BJ (cell line): ENCODE results near the gene ITGA2B. TPM values are rescaled to one million over a fixed set of nuclear protein-coding genes. Genes with fewer than 3 reads are reported as not detected.
"Not testable (repeated sequence)": the region's sequence is repeated elsewhere in the genome, so short reads cannot be mapped to it uniquely, and the experiment has no call there.

Experiments
- CTCF ChIA-PET: fragments of 350-600 bp; formaldehyde crosslinking; extraction: SDS; loops from one replicate; lab custom pipeline; 2021; ENCODE audit warnings: antibody characterized with exemption, inconsistent platforms; lab: Yijun Ruan, JAX
- POLR2A ChIA-PET: fragments of 300-600 bp; sonication (Branson Sonifier 250); formaldehyde crosslinking; extraction: SDS; loops from one replicate; lab custom pipeline; 2021; ENCODE audit warnings: antibody characterized with exemption; lab: Charles Lee
- DNase-seq: peaks from one replicate; pipeline ENCODE4 v3.0.0-alpha.2; 2011; ENCODE audit warnings: low read depth
- H3K27me3 ChIP-seq: 2 replicates; pipeline ENCODE4 v1.6.0; 2011; ENCODE audit warnings: low read length; ENCODE audit not compliant: control insufficient read depth, insufficient read depth
- H3K36me3 ChIP-seq: 2 replicates; pipeline ENCODE4 v1.5.1; 2011; ENCODE audit warnings: low read length; ENCODE audit not compliant: control insufficient read depth, insufficient read depth
- H3K4me3 ChIP-seq: 2 replicates; pipeline ENCODE4 v1.5.1; 2011; ENCODE audit warnings: low read depth, mild to moderate bottlenecking, control low read depth, low read length
- polyA plus RNA-seq: library from polyadenylated mRNA; depleted of rRNA; stranded (reverse); fragments of >200 nt; gene quantifications from 2 replicates; pipeline ENCODE4 v1.2.3, GENCODE V29; 2011
- TF ChIP-seq, protein P1 (sequence below): IDR thresholded peaks from 2 replicates; pipeline ENCODE4 v1.5.1; 2011; ENCODE audit warnings: low read depth, mild to moderate bottlenecking, control low read depth, inconsistent platforms, low read length, moderate library complexity; ENCODE audit not compliant: insufficient read depth

ITGA2B gene
- polyA plus RNA-seq, 1 experiment: 0.11 TPM

DNA sequence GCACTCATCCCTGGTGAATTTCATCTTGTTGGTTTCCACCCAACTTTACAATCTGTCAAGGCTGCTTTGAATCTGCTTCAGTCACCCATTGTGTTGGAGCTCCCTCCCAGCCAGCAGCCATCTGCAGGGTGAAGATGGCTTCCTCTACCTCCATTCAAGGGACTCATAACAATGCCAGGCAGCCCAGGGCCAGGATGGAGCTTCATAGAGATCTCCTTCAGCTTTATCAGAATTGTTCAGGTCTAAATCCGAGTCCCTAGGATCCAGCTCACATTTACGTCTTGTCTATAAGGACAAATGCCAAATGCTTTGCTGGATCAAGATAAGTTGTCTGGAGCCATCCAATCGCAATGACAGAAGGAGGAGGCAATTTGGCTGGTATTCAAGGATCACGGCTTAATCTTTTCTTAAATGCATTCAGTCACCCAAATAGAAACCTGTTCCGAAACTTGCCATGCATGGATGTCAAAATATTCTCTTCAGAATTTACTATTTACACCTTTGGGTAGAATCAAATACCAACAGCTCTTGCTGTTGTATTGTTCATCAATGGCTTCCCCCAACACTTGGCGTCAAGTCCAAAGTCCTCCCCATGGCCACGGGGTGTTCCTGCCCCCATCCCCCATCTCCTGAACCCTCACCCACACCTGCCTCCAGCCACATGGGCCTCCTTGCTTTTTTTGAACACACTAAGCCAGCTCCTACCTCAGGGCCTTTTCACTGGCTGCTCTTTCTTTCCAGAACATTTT, 22.0 kb downstream of the ITGA2B start:
- CTCF ChIA-PET: interaction anchor here (1.1 to 1.2 kb wide), 2 partner anchors 17 to 158 kb away, joined by 3 read pairs; no protein-coding TSS in a partner anchor
- no peak for DNase-seq
- no peaks in the 10 kb centered on the region for H3K36me3 ChIP-seq
- H3K27me3 ChIP-seq: peaks cover 3% of the 10 kb centered on the region
- TF ChIP-seq, protein P1, sequence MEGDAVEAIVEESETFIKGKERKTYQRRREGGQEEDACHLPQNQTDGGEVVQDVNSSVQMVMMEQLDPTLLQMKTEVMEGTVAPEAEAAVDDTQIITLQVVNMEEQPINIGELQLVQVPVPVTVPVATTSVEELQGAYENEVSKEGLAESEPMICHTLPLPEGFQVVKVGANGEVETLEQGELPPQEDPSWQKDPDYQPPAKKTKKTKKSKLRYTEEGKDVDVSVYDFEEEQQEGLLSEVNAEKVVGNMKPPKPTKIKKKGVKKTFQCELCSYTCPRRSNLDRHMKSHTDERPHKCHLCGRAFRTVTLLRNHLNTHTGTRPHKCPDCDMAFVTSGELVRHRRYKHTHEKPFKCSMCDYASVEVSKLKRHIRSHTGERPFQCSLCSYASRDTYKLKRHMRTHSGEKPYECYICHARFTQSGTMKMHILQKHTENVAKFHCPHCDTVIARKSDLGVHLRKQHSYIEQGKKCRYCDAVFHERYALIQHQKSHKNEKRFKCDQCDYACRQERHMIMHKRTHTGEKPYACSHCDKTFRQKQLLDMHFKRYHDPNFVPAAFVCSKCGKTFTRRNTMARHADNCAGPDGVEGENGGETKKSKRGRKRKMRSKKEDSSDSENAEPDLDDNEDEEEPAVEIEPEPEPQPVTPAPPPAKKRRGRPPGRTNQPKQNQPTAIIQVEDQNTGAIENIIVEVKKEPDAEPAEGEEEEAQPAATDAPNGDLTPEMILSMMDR: no peak
- H3K4me3 ChIP-seq: no peak overlapping the region
- POLR2A ChIA-PET: no interaction called here

GRCh38 chr17:44365051-44365450, 24.4 kb downstream of the ITGA2B start:
- H3K27me3 ChIP-seq, H3K4me3 ChIP-seq, POLR2A ChIA-PET, DNase-seq, H3K36me3 ChIP-seq: not testable (repeated sequence)
- CTCF ChIA-PET: interaction anchor here (0.7 to 3.4 kb wide), 6 partner anchors 9 to 54 kb away, joined by 3 to 16 read pairs (median 4); no protein-coding TSS in a partner anchor

DNA sequence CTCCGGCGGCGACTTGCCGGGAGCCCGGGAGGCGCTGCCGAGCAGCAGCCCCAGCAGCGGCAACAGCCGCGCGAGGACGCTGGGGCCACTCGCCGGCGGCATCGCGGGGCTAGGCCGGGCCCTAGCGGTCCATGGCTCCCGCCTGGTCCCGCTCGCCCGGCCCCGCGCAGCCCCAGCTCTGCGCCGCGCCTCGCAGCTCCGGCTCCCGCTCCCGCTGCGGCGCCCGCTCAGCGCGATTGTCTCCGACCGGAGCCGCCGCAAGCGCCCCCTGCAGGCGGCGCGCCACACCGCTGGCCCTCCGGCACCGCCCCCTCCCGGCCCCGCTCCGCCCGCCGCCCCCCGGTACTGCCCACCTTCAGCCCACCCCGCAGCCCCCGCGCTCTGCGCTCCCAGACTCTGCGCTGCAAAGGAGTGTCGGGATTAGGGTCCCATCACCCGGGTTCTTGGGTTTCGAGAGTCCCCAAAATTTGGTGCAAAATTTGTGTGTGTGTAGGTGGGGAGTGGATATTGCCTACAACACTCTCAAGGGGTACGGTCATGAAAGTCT, 25.8 kb downstream of the ITGA2B start, which contains the start of gene FAM171A2:
Gene FAM171A2, minus strand, starts transcription at position 241 of the 547 bp plus-strand sequence. Its CDS starts 139 bp downstream, at position 102.
- TF ChIP-seq, protein P1: peak; percentile 22; the same call in 1 of the 2 replicates
- Histone ChIP-seq H3K27me3 (peaks cover 5% of the 10 kb centered on the region), H3K36me3 (no peaks in the 10 kb centered on the region), H3K4me3 (peak within 1 kb of the TSS; percentile 74)
- ChIA-PET POLR2A (interaction anchor here (0.7 kb wide), 1 partner anchor 115 kb away, joined by 10 read pairs; no protein-coding TSS in a partner anchor), CTCF (interaction anchor here (0.5 to 6.2 kb wide), 26 partner anchors 8 to 764 kb away, joined by 3 to 69 read pairs (median 4); partner anchors contain the start of genes ASB16, GPATCH8 and GRN)
- DNase-seq: no peak

- TF ChIP-seq, protein P1: no peak
- no peaks in the 10 kb centered on the region for H3K36me3 ChIP-seq
- ChIA-PET POLR2A (interaction anchor here (0.7 kb wide), 1 partner anchor 116 kb away, joined by 10 read pairs; no protein-coding TSS in a partner anchor), CTCF (interaction anchor here (0.5 to 6.2 kb wide), 28 partner anchors 9 to 765 kb away, joined by 3 to 69 read pairs (median 4); partner anchors contain the start of genes ASB16, GPATCH8 and GRN)
- H3K27me3 ChIP-seq: peaks cover 5% of the 10 kb centered on the region
- H3K4me3 ChIP-seq: peak overlapping the region; percentile 74
- DNase-seq: no peak
Observed at GRCh38 chr17:44362949-44363612, 26.4 kb downstream of the ITGA2B start.

- H3K27me3 ChIP-seq: peaks cover 5% of the 10 kb centered on the region
- TF ChIP-seq, protein P1: no peak
- POLR2A ChIA-PET: no interaction called here
- H3K4me3 ChIP-seq: peak overlapping the region; percentile 74
- H3K36me3 ChIP-seq: no peaks in the 10 kb centered on the region
- no peak for DNase-seq
- CTCF ChIA-PET: interaction anchor here (1.2 to 6.2 kb wide), 8 partner anchors 9 to 160 kb away, joined by 3 to 69 read pairs (median 14); partner anchors contain the start of gene GRN
Observed at GRCh38 chr17:44362459-44362948, 26.9 kb downstream of the ITGA2B start.
